Neural progenitor cell (in vitro differentiated cells): Measurements from ENCODE around the gene DOHH. TPM values are rescaled to one million over a fixed set of nuclear protein-coding genes. Genes with fewer than 3 reads are reported as not detected.
A peak's percentile ranks its signal among the peaks of the same experiment; 100 is the strongest.

Experiments
- DNase-seq: peaks from one replicate; pipeline ENCODE4 v3.0.0-alpha.2; 2016; ENCODE audit warnings: low spot score
- H2AFZ ChIP-seq: fragments of 200-600 bp; sonication (generic); replicated peaks from 2 replicates; pipeline ENCODE4 v1.6.1; 2016; ENCODE audit warnings: antibody characterized with exemption
- H3F3A ChIP-seq: fragments of 200-600 bp; sonication (generic); 2 replicates; pipeline ENCODE4 v1.6.1; 2016; ENCODE audit warnings: antibody characterized with exemption, low read depth
- H3K27ac ChIP-seq: fragments of 200-600 bp; sonication (generic); 2 replicates; pipeline ENCODE4 v1.5.1; 2016; ENCODE audit warnings: mild to moderate bottlenecking
- H3K27me3 ChIP-seq: fragments of 200-600 bp; sonication (generic); 2 replicates; pipeline ENCODE4 v1.6.1; 2016; ENCODE audit warnings: mild to moderate bottlenecking, moderate library complexity
- H3K36me3 ChIP-seq: fragments of 200-600 bp; sonication (generic); 2 replicates; pipeline ENCODE4 v1.5.1; 2016
- H3K4me1 ChIP-seq: fragments of 200-600 bp; sonication (generic); 2 replicates; pipeline ENCODE4 v1.6.1; 2016; ENCODE audit warnings: mixed run types
- H3K4me2 ChIP-seq: fragments of 200-600 bp; sonication (generic); 2 replicates; pipeline ENCODE4 v1.6.1; 2016
- H3K4me3 ChIP-seq: fragments of 200-600 bp; sonication (generic); 2 replicates; pipeline ENCODE4 v1.5.1; 2016
- H3K79me2 ChIP-seq: fragments of 200-600 bp; sonication (generic); 2 replicates; pipeline ENCODE4 v1.6.1; 2016; ENCODE audit warnings: low read depth
- H3K9ac ChIP-seq: fragments of 200-600 bp; sonication (generic); 2 replicates; pipeline ENCODE4 v1.6.1; 2016
- H3K9me3 ChIP-seq: fragments of 200-600 bp; sonication (generic); 2 replicates; pipeline ENCODE4 v1.5.1; 2016; ENCODE audit warnings: low read depth
- H4K20me1 ChIP-seq: fragments of 200-600 bp; sonication (generic); 2 replicates; pipeline ENCODE4 v1.6.1; 2016; ENCODE audit warnings: low read depth
- H3K27ac Mint-ChIP-seq: 3 replicates; pipeline ENCODE4 v1.8.0; 2021; ENCODE audit warnings: mixed read lengths
- H3K27me3 Mint-ChIP-seq: 2 replicates; pipeline ENCODE4 v1.8.0; 2022; ENCODE audit warnings: low read depth, mild to moderate bottlenecking, inconsistent platforms, moderate library complexity, mixed read lengths; ENCODE audit not compliant: insufficient read depth
- H3K36me3 Mint-ChIP-seq: 3 replicates; pipeline ENCODE4 v1.8.0; 2021; ENCODE audit warnings: mixed read lengths
- H3K4me1 Mint-ChIP-seq: 3 replicates; pipeline ENCODE4 v1.8.0; 2021; ENCODE audit warnings: mixed read lengths
- H3K4me3 Mint-ChIP-seq: 3 replicates; pipeline ENCODE4 v1.8.0; 2021; ENCODE audit warnings: mild to moderate bottlenecking, moderate library complexity, mixed read lengths
- H3K9me3 Mint-ChIP-seq: 3 replicates; pipeline ENCODE4 v1.8.0; 2020; ENCODE audit warnings: mixed read lengths
- EZH2 ChIP-seq: fragments of 200-600 bp; sonication (generic); IDR thresholded peaks from 2 replicates; pipeline ENCODE4 v1.6.1; 2017; ENCODE audit warnings: antibody characterized with exemption, mild to moderate bottlenecking, moderate library complexity
- EZH2phosphoT487 ChIP-seq: fragments of 200-600 bp; sonication (generic); IDR thresholded peaks from 2 replicates; pipeline ENCODE4 v1.6.1; 2017; ENCODE audit warnings: antibody characterized with exemption
- total RNA-seq: library from RNA; depleted of rRNA; stranded (reverse); fragments of >200 nt; gene quantifications from 2 replicates; pipeline ENCODE4 v1.2.3, GENCODE V29; 2015; ENCODE audit warnings: low replicate concordance
- TF ChIP-seq, protein P1 (sequence below): fragments of 200-600 bp; sonication (generic); IDR thresholded peaks from 2 replicates; pipeline ENCODE4 v1.5.1; 2017; ENCODE audit warnings: antibody characterized with exemption, mild to moderate bottlenecking

The DOHH gene
- total RNA-seq, 1 donor from 2014 or later: 0.69 TPM

DNA sequence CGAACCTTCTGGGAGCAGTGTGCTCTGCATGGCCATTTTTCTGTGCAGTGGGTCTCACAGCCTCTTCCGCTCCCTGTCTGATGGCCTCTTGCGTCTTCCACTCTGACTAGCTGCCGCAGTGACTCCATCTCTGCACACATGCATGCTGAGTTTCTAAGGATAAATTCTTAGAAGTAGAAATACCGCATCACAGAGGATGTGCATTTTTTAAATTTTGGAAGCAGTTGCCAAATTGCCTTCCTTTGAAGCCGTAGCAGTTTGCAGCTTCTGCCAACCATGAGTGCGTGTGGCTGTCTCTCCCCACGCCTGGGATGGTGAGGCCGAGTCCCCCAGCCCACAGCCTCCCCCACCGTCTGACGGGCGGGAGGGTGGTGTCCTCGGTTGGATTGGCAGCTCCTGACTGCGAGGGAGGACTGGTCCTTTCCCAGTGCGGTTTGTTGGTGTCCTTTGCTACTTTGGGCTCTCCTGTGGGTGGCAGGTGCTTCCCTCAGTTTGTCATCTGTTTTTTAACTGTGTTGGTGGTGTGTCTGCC lies 15.5 kb upstream of the DOHH start:
- Mint-ChIP-seq H3K4me3 (no peak overlapping the region), H3K36me3 (peaks cover 2% of the 10 kb centered on the region), H3K27ac (no peak overlapping the region), H3K4me1 (peaks cover 13% of the 10 kb centered on the region), H3K27me3 (no peaks in the 10 kb centered on the region), H3K9me3 (no peaks in the 10 kb centered on the region)
- H2AFZ ChIP-seq: no peak overlapping the region
- H4K20me1 ChIP-seq: peaks cover 100% of the 10 kb centered on the region
- H3K9me3 ChIP-seq: no peaks in the 10 kb centered on the region
- H3K4me2 ChIP-seq: no peak overlapping the region
- peaks cover 4% of the 10 kb centered on the region for H3K4me1 ChIP-seq
- no peak overlapping the region for H3K27ac ChIP-seq
- H3K27me3 ChIP-seq: no peaks in the 10 kb centered on the region
- TF ChIP-seq, protein P1, sequence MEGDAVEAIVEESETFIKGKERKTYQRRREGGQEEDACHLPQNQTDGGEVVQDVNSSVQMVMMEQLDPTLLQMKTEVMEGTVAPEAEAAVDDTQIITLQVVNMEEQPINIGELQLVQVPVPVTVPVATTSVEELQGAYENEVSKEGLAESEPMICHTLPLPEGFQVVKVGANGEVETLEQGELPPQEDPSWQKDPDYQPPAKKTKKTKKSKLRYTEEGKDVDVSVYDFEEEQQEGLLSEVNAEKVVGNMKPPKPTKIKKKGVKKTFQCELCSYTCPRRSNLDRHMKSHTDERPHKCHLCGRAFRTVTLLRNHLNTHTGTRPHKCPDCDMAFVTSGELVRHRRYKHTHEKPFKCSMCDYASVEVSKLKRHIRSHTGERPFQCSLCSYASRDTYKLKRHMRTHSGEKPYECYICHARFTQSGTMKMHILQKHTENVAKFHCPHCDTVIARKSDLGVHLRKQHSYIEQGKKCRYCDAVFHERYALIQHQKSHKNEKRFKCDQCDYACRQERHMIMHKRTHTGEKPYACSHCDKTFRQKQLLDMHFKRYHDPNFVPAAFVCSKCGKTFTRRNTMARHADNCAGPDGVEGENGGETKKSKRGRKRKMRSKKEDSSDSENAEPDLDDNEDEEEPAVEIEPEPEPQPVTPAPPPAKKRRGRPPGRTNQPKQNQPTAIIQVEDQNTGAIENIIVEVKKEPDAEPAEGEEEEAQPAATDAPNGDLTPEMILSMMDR: no peak
- TF ChIP-seq EZH2: no peak
- TF ChIP-seq EZH2phosphoT487: no peak
- peak overlapping the region; percentile 43 for H3K9ac ChIP-seq
- no peaks in the 10 kb centered on the region for H3K36me3 ChIP-seq
- H3F3A ChIP-seq: no peaks in the 10 kb centered on the region
- peaks cover 97% of the 10 kb centered on the region for H3K79me2 ChIP-seq
- DNase-seq: no peak
- no peak overlapping the region for H3K4me3 ChIP-seq

DNA sequence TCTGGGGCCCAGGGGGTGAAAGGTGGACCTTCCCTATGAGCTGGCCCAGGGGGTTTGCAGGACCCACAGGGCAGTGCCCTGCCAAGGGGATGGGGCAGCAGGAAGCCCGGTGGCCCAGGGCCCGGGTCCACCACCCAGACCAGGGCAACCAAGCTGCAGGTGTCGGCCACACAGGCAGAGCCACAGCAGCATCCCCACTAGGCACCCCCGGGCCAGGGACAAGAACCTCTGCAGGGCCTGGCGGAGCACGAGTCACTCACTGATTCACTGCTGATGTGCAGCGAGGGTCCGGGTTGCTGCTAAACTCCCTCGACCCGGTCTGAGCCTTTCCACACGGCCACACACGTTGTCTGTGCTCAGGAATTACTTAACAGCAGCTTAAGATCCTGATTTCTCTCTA lies 14.5 kb upstream of the DOHH start:
- H3K4me3 ChIP-seq: no peak overlapping the region

DNA sequence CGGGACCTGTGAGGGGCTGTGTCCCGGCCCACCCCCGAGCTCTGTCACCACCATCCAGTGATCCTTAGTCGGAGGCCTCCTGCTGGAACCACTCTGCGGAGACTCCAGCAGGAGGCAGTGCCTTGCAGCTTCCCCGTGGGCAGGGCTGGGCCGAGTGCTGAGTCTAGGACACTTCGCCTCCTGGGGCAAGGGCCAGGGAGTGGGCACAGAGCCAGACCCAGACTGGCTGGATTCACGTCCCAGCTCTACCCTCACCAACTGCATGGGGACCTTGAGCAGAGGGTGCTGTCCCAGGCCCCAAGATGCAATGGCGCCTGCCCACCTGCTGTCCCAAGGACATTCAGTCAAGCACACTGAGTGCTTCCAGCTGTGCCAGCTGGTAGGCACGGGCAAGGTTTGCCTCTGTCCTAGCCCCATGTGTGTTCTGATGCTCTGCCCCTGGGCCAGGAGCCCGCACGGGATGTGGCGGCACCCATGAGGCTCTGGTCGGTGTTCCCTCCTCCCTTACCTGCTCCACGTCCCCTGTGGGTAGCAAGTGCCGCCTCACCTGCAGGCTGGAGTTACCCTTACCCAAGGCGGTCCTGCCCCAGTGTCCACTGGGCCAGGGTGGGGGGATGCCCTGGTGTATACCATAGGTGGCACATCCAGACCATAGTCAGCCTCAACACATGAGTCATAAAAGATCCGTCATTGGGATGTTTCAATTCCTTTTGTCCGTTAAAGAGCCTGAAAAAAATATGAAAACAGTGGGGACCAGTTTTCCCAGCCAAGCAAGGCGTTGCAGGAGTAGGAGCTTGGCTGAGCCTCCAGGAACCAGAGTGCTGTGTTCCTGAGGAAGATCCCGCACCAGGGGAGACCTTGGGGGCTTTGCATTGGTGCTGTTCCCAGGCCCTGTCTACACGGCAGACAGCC lies 13.0 kb upstream of the DOHH start:
- H3K4me3 Mint-ChIP-seq: no peak overlapping the region
- H3K27ac Mint-ChIP-seq: no peak overlapping the region
- no peaks in the 10 kb centered on the region for H3K36me3 ChIP-seq

More for the DNA sequence above, 14.5 kb upstream of the DOHH start:
- no peaks in the 10 kb centered on the region for H3K9me3 ChIP-seq
- no peaks in the 10 kb centered on the region for H3F3A ChIP-seq
- no peak overlapping the region for H3K4me2 ChIP-seq
- no peak overlapping the region for H2AFZ ChIP-seq
- Mint-ChIP-seq H3K4me3 (no peak overlapping the region), H3K4me1 (peaks cover 13% of the 10 kb centered on the region), H3K27ac (peak overlapping the region; percentile 46), H3K36me3 (peaks cover 1% of the 10 kb centered on the region), H3K27me3 (no peaks in the 10 kb centered on the region), H3K9me3 (no peaks in the 10 kb centered on the region)
- H3K4me1 ChIP-seq: peaks cover 4% of the 10 kb centered on the region
- peaks cover 99% of the 10 kb centered on the region for H3K79me2 ChIP-seq
- DNase-seq: no peak
- no peak overlapping the region for H3K27ac ChIP-seq
- H4K20me1 ChIP-seq: peaks cover 100% of the 10 kb centered on the region
- no peaks in the 10 kb centered on the region for H3K36me3 ChIP-seq
- no peaks in the 10 kb centered on the region for H3K27me3 ChIP-seq
- H3K9ac ChIP-seq: no peak overlapping the region
- TF ChIP-seq EZH2phosphoT487 (no peak), EZH2 (no peak)
- TF ChIP-seq, protein P1: no peak

More for the DNA sequence above, 13.0 kb upstream of the DOHH start:
- no peak for DNase-seq
- Histone ChIP-seq H3K4me3 (no peak overlapping the region), H3K4me1 (peaks cover 4% of the 10 kb centered on the region), H3K79me2 (peaks cover 100% of the 10 kb centered on the region), H3K9ac (no peak overlapping the region), H3K4me2 (no peak overlapping the region), H3K27me3 (no peaks in the 10 kb centered on the region), H2AFZ (no peak overlapping the region), H3K9me3 (no peaks in the 10 kb centered on the region), H3K27ac (no peak overlapping the region), H4K20me1 (peaks cover 100% of the 10 kb centered on the region), H3F3A (no peaks in the 10 kb centered on the region)
- TF ChIP-seq, protein P1: no peak
- TF ChIP-seq EZH2 (no peak), EZH2phosphoT487 (no peak)
- Mint-ChIP-seq H3K27me3 (peaks cover 2% of the 10 kb centered on the region), H3K9me3 (no peaks in the 10 kb centered on the region), H3K36me3 (peaks cover 10% of the 10 kb centered on the region), H3K4me1 (peaks cover 19% of the 10 kb centered on the region)
